HG03025 (cell line): ENCODE data around the gene CRISPLD2.

Experiments used
- ATAC-seq: cut with Tn5 transposase; IDR thresholded peaks from one replicate; pipeline ENCODE4 v1.9.1; 2021; ENCODE audit warnings: mild to moderate bottlenecking, moderate library complexity; ENCODE audit not compliant: unreplicated experiment, low FRiP score

Gene CRISPLD2

GRCh38 chr16:84795329-84796053 lies 24.3 kb upstream of the CRISPLD2 start:
- no peak for ATAC-seq

- no peak for ATAC-seq
Measured at GRCh38 chr16:84800158-84800978, 19.4 kb upstream of the CRISPLD2 start.

- ATAC-seq, result no peak
Measured at GRCh38 chr16:84803146-84803545, 16.6 kb upstream of the CRISPLD2 start.

DNA sequence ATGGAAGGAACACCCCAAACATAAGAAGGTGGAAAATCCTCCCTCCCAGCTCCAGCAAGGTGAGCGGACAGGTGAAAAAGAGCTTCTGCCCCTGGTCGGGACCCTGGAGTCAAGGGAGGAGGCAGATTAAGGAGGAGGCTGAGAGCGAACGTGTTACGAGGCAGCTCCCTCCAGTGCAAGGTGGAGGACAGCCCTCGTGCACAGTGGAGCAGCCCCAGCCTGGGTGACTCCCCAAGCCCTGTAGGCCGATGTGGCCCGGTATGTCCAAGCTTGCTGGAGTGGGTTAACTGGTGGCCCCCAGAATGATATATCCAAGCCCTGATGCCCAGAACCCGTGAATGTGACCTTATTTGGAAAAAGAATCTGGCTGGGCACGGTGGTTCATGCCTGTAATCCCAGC lies 15.5 kb upstream of the CRISPLD2 start:
- ATAC-seq, result no peak

GRCh38 chr16:84806256-84806889 lies 13.4 kb upstream of the CRISPLD2 start:
- ATAC-seq, result no peak

DNA sequence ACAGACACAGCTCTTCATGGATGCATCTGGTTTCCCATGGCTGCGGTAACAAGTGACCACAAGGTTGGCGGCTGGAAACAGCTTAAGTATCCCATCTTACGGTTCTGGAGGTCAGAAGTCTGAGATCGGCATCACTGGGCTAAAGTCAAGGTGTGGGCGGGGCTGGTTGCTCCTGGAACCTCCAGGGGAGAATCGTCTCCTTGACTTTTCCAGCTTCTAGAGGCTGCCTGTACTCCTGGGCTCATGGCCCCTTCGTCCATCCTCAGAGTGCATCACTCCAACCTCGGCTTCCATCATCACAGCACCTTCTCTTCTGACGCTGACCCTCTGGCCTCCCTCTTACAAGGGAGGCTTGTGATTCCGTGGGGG lies 12.9 kb upstream of the CRISPLD2 start:
- no peak for ATAC-seq

GRCh38 chr16:84807776-84808175 lies 12.0 kb upstream of the CRISPLD2 start:
- no peak for ATAC-seq

DNA sequence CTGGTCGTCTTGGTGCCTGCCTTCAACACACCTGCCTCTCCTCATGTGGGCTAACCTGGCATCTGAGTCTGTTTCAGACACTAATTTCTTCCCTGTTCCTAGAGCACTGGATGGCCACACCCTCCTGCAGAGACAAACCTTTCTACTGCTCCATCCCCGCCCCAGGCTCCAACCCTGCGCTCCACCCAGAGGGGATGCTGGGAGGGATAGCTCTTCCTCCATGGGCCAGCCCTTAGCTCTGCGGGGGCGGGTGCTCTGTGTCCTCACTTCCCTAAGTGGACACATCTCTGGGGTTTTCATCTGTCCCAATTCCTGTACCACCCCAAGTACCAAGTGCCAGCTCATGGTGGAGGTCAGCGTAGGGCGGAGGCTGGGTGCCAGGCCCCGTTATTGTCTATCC lies 11.0 kb upstream of the CRISPLD2 start:
- ATAC-seq, result no peak

- no peak for ATAC-seq
Measured at GRCh38 chr16:84810518-84811273, 9.1 kb upstream of the CRISPLD2 start.

- ATAC-seq, result no peak
Measured at GRCh38 chr16:84811529-84811928, 8.3 kb upstream of the CRISPLD2 start.

DNA sequence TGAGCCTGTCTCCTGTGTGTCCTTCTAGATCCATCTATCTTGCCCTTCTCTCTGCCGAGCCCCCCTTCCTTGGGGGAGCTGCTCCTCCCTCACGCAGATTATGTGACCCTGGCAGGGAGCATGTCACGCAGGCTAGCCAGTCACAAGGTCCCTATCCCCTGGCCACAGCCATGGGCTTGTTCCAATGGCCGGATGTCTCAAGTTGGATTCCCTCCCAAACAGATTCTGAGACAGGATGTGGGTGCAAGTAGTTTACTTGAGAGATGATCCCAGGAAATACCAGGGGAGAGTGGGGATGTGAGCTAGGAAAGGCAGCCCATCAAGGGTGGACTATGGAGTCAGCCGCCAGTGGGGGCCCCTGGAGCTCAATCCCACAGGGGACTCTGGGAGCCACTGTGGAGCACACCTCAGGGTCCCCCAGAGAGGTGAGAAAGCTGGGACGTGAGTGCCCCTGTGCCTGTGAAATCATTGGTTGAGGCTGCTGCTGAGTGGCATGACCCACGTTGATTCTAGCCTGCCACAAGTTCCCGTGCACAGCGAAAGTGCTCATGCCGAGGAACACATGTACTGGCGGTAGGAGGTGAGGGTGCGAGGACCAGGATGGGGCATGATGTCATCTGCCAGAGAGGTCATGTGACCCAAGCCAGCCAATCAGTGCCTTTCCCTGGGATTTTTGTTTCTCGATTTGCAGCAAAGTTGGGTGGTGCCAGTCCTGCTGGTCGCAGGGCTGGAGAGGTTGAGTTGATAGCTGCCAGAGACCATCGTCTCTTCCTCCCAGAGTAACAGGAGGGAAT lies 6.4 kb upstream of the CRISPLD2 start:
- no peak for ATAC-seq

DNA sequence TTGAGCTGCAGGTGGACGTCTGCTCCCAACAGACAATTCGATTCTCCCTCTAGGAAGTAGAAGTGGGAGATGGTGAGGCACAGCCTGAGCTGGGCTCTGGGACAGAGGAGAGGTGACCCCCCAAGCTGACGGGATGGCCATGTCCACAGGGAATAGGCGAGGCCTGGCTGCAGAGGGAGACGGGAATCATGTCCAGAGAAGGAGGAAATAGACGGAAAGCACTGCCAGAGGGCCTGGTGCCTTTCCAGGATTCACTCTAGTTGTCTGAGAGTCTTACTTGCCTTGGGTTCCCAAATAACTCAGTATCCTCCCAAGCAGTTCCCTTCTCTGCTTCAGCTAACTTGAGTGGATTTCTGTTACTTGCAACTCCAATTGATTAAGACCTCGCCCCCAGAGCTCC lies 4.3 kb upstream of the CRISPLD2 start:
- no peak for ATAC-seq

DNA sequence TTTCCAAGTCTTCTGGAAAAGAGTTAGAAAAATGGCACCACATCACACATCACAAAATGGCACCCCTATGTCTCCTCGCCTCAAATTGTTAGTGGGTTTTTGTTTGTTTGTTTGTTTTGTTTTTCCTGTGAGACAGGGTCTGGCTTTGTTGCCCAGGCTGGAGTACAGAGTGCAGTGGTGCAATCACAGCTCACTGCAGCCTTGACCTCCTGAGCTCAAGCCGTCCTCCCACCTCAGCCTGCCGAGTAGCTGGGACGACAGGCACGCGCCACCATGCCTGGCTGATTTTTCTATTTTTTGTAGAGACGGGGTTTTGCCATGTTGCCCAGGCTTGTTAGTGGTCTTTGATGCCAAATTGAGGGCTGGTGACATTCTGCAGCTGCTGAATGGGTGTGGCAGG lies 3.8 kb upstream of the CRISPLD2 start:
- no peak for ATAC-seq

GRCh38 chr16:84816485-84816884 lies 3.3 kb upstream of the CRISPLD2 start:
- no peak for ATAC-seq

DNA sequence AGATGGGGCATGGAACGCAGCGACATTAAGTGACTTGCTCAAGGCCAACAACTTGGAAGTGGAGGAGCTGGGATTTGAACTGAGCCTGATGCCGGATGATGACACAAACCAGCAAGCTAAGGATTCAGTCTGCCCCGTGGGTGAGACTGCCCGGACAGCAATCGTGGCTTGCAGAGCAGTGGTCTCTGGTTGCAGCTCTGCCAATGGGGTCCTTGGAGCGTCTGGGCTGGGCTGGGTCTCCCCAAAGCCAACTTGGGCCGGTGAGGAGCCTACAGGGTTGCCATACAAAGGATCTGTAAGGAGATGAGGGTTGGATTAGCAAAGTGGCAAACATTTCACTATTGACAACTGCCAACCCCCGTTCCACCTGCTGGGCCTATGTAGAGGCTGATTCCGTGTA lies 2.6 kb upstream of the CRISPLD2 start:
- ATAC-seq, result no peak

DNA sequence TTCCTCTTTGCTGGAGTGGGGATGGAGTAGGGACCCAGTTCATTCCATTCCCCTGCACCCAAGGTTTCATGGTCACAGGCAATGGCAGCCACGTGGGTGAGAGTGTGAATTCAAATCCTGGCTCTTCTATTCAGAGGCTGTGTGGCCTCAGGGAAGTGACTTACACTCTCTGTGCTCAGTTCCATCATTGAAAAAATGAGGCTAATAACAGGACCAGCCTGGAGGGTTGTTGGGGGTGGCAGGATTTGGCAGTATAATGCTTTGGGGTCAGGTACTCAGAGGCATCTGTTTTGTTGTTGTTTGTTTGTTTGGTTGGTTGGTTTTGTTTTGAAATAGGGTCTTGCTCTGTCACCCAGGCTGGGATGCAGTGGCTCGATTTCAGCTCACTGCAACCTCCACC lies 2.2 kb upstream of the CRISPLD2 start:
- ATAC-seq, result no peak

DNA sequence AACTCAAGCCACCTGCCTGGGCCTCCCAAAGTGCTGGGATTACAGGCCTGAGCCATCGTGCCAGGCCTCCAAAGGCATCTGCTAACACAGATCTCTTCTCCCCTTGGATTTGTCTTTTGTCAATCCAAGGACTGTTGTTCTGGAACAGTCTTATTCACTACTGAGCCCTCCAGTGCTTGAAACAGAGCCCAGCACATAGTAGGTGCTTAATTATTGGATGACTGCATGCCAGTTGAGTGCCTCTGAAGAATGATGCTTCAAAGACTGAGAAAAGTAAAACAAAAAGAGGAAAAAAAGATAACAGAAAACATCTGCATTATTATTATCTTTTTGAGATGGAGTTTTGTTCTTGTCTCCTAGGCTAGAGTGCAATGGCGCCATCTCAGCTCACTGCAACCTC lies 1.7 kb upstream of the CRISPLD2 start:
- no peak for ATAC-seq

GRCh38 chr16:84818989-84819643 lies 669 bp upstream of the CRISPLD2 start:
- no peak for ATAC-seq

DNA sequence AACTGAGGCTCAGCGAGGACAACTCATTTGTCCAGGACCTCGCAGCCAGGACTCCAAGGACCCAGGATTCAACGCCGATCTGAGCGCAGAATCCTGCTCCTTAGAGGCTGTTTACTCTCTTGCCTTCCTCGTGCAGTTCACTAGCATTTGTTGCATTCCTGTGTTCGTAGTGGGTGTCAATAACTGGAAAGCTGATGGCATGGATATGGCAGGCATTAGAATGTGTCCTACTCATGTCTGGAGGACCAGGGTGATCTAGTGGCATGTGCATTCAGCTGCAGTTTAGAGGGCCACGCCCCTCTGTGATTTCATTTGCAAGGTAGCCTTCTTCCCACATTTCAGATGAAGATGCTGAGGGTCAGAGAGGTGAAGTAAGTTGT lies 510 bp downstream of the CRISPLD2 start:
- ATAC-seq, result no peak

DNA sequence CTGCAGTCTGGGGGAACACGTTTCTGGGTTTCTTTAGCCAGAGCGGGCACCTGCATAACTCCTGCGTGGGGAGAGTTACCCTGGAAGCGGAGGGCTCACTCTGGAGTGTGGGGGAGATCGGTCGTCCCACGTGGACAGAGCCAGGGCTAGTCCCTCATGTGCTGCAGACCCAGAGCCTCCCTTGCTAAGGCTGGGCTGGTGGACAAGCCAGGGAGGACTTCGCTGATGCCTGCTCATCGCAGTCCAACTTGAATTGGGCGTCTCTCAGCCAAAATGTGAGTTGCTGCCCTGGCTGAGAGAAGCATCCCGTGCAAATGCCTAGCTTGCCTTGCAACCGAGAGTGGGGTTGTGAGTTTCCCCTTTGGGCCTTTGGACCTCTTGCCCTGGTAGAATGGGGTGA lies 986 bp downstream of the CRISPLD2 start:
- ATAC-seq, result no peak
